Measurements from ENCODE around the gene SARNP. TPM values are rescaled to one million over a fixed set of nuclear protein-coding genes. Genes with fewer than 3 reads are reported as not detected.

The SARNP gene
- total RNA-seq, 1 experiment from 2014 or later, result 73.8 TPM

GRCh38 chr12:55718624-55719275, 98.8 kb downstream of the SARNP start:
- H3K27me3 Mint-ChIP-seq (ENCODE audit: unreplicated experiment), result peaks cover under 1% of the 10 kb centered on the region
- CTCF ChIA-PET, result interaction anchor here (3.0 to 3.7 kb wide), 2 partner anchors 37 kb away, joined by 27 to 76 read pairs; a partner anchor contains a TSS
- H3K27ac Mint-ChIP-seq (ENCODE audit: unreplicated experiment), result no peak overlapping the region
- TF ChIP-seq, protein P1, sequence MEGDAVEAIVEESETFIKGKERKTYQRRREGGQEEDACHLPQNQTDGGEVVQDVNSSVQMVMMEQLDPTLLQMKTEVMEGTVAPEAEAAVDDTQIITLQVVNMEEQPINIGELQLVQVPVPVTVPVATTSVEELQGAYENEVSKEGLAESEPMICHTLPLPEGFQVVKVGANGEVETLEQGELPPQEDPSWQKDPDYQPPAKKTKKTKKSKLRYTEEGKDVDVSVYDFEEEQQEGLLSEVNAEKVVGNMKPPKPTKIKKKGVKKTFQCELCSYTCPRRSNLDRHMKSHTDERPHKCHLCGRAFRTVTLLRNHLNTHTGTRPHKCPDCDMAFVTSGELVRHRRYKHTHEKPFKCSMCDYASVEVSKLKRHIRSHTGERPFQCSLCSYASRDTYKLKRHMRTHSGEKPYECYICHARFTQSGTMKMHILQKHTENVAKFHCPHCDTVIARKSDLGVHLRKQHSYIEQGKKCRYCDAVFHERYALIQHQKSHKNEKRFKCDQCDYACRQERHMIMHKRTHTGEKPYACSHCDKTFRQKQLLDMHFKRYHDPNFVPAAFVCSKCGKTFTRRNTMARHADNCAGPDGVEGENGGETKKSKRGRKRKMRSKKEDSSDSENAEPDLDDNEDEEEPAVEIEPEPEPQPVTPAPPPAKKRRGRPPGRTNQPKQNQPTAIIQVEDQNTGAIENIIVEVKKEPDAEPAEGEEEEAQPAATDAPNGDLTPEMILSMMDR (IDR thresholded peaks at IDR 0.05; ENCODE audit: unreplicated experiment), result no peak
- no TSS peak for BruUV-seq (replicated peaks)
- peaks cover 58% of the 10 kb centered on the region for H3K36me3 Mint-ChIP-seq (ENCODE audit: insufficient read depth, unreplicated experiment)
- H3K4me3 Mint-ChIP-seq (ENCODE audit: low read depth, unreplicated experiment), result no peak overlapping the region
- intact Hi-C loops (cut with micrococcal nuclease; ENCODE audit: unreplicated experiment), result no loop called here
- H3K4me1 Mint-ChIP-seq (ENCODE audit: low read depth, unreplicated experiment), result peaks cover 62% of the 10 kb centered on the region
- H3K9me3 Mint-ChIP-seq (ENCODE audit: low read depth, unreplicated experiment), result no peaks in the 10 kb centered on the region
- DNase-seq, result no peak

DNA sequence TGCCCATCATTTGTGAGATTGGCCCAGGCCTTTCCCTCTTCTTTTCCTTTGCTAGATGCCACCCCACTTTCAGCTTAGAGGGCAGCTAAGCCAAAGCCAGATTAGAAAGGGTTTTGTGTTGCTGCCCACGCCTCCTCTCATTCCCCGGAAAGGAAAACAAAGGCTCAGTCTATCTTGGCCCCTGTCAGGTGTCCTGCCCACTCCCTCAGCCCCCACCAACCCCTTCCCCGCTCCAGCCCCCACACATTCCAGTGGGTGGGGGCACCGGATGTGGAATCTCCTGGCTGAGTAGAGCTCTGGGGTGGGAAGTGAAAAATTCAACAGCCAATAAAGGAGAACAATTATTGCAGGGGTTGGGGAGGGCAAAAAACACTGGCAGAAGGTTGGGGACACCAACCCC, 99.5 kb downstream of the SARNP start:
- Mint-ChIP-seq H3K36me3 (ENCODE audit: insufficient read depth, unreplicated experiment) (peaks cover 50% of the 10 kb centered on the region), H3K27me3 (ENCODE audit: unreplicated experiment) (peaks cover 8% of the 10 kb centered on the region), H3K27ac (ENCODE audit: unreplicated experiment) (peak overlapping the region; percentile 46), H3K4me1 (ENCODE audit: low read depth, unreplicated experiment) (peaks cover 59% of the 10 kb centered on the region), H3K4me3 (ENCODE audit: low read depth, unreplicated experiment) (no peak overlapping the region), H3K9me3 (ENCODE audit: low read depth, unreplicated experiment) (no peaks in the 10 kb centered on the region)
- TF ChIP-seq, protein P1 (IDR thresholded peaks at IDR 0.05; ENCODE audit: unreplicated experiment), result no peak
- CTCF ChIA-PET, result interaction anchor here (1.1 to 3.7 kb wide), 2 partner anchors 36 to 279 kb away, joined by 3 to 27 read pairs; partner anchors contain the start of gene SUOX
- no TSS peak for BruUV-seq (replicated peaks)
- intact Hi-C loops (cut with micrococcal nuclease; ENCODE audit: unreplicated experiment), result no loop called here
- DNase-seq, result no peak

DNA sequence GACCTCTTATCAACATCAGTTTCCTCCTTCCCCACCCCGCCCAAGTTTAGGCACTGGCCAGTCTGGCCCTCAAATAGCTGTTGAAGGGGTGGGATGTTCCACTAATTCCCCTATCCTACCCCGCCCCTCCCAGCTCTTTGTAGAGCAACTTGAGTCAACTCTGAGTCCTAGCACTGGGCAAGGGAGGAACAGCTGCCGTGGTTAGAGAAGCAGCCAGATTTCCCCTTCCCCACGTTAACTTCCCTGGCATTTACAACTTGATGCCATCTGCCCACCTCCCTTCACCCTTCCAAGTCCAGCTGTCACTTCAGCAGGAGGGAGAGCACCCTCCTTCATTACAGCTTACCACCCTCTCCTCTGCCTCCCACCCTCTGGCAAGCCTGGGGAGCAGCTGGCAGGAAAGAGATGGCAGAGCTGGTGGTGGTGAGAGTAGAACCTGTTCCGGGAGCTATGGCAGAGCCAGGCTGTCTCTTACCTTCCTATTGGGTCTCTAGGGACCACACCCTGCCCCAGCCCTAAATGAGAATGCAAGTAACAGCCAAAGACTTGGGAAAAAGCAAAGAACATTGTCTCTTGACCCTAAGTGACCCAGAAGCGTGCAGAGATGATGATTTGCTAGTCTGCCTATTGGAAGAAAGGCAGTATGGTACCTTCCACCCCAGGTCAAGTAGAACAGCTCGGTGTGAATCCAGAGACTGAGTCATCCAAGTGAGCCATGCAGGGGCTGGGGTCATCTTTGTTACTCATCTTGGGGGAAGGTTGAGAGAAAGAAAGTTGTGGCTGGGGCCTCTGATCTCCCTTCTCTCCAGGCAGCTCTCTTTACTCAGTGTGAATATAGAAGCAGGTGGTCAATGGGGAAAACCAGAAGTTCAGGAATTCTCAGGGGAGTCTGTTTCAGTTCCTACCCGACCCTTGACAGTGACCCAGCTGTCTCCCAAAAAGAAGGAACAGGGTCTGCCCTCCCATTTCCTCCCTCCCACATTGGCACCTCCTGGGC, 100.2 kb downstream of the SARNP start:
- peaks cover 45% of the 10 kb centered on the region for H3K36me3 Mint-ChIP-seq (ENCODE audit: insufficient read depth, unreplicated experiment)
- peak overlapping the region; percentile 86 for H3K4me3 Mint-ChIP-seq (ENCODE audit: low read depth, unreplicated experiment)
- intact Hi-C loops (cut with micrococcal nuclease; ENCODE audit: unreplicated experiment), result no loop called here
- CTCF ChIA-PET, result interaction anchor here (0.6 to 3.7 kb wide), 6 partner anchors 10 to 280 kb away, joined by 3 to 27 read pairs (median 4); partner anchors contain the start of genes ITGA7 and SUOX
- peaks cover 59% of the 10 kb centered on the region for H3K4me1 Mint-ChIP-seq (ENCODE audit: low read depth, unreplicated experiment)
- H3K27ac Mint-ChIP-seq (ENCODE audit: unreplicated experiment), result peak overlapping the region; percentile 46
- TSS peak; percentile 26 for BruUV-seq (replicated peaks)
- TF ChIP-seq, protein P1 (IDR thresholded peaks at IDR 0.05; ENCODE audit: unreplicated experiment), result no peak
- peaks cover 15% of the 10 kb centered on the region for H3K27me3 Mint-ChIP-seq (ENCODE audit: unreplicated experiment)
- no peak for DNase-seq
- no peaks in the 10 kb centered on the region for H3K9me3 Mint-ChIP-seq (ENCODE audit: low read depth, unreplicated experiment)

DNA sequence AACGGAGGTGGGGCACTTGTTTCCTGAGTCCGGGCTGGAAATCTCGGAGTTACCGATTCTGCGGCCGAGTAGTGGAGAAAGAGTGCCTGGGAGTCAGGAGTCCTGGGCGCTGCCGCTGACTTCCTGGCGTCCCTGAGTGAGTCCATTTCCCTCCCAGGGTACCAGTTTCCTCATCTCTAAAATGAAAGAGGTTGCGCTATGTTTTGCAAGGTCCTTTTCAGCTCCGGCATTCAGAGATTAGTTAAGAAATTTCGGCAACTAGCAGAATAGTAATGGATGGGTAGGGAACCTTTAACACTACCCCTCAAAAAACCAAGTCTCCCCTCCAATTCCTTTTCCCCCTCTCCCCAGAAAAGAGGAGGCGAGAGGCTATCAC, 101.0 kb downstream of the SARNP start:
- H3K27me3 Mint-ChIP-seq (ENCODE audit: unreplicated experiment), result peaks cover 22% of the 10 kb centered on the region
- H3K4me1 Mint-ChIP-seq (ENCODE audit: low read depth, unreplicated experiment), result peaks cover 52% of the 10 kb centered on the region
- H3K9me3 Mint-ChIP-seq (ENCODE audit: low read depth, unreplicated experiment), result no peaks in the 10 kb centered on the region
- no TSS peak for BruUV-seq (replicated peaks)
- peaks cover 37% of the 10 kb centered on the region for H3K36me3 Mint-ChIP-seq (ENCODE audit: insufficient read depth, unreplicated experiment)
- TF ChIP-seq, protein P1 (IDR thresholded peaks at IDR 0.05; ENCODE audit: unreplicated experiment), result no peak
- CTCF ChIA-PET, result interaction anchor here (0.6 to 3.7 kb wide), 4 partner anchors 9 to 148 kb away, joined by 3 to 27 read pairs (median 4); partner anchors contain the start of gene ITGA7
- H3K4me3 Mint-ChIP-seq (ENCODE audit: low read depth, unreplicated experiment), result peak overlapping the region; percentile 86
- no peak for DNase-seq
- peak overlapping the region; percentile 97 for H3K27ac Mint-ChIP-seq (ENCODE audit: unreplicated experiment)
- intact Hi-C loops (cut with micrococcal nuclease; ENCODE audit: unreplicated experiment), result no loop called here

All from Calu3 (cell line).